CD8-positive, alpha-beta memory T cell (primary cell): Measurements from ENCODE around the gene CERS2. TPM values are rescaled to one million over a fixed set of nuclear protein-coding genes. Genes with fewer than 3 reads are reported as not detected.
A peak's percentile ranks its signal among the peaks of the same experiment; 100 is the strongest.

Experiments
- CTCF ChIA-PET: fragments of 350-600 bp; sonication (Branson Sonifier 250); formaldehyde crosslinking; loops from one replicate; lab custom pipeline; 2021; ENCODE audit warnings: antibody characterized with exemption; lab: Charles Lee
- POLR2A ChIA-PET: fragments of 350-600 bp; sonication (Branson Sonifier 250); formaldehyde crosslinking; loops from one replicate; lab custom pipeline; 2021; ENCODE audit warnings: antibody characterized with exemption; lab: Charles Lee
- DNase-seq, 5 donors: peaks; one replicate each; pipeline versions ENCODE4 v3.0.0 to v3.0.0-alpha.2; 2020 to 2022; ENCODE audit warnings: mixed read lengths in 1 of 5
- H3K27ac ChIP-seq: one replicate; pipeline ENCODE4 v1.7.0; 2013; ENCODE audit warnings: low read depth, mild to moderate bottlenecking, low read length, moderate library complexity
- H3K27me3 ChIP-seq: 2 replicates; pipeline ENCODE4 v1.7.0; 2013; ENCODE audit warnings: low read length, mild to moderate bottlenecking; ENCODE audit not compliant: insufficient read depth, poor library complexity, severe bottlenecking
- H3K36me3 ChIP-seq: 2 replicates; pipeline ENCODE4 v1.7.0; 2013; ENCODE audit warnings: mild to moderate bottlenecking, low read length, moderate library complexity; ENCODE audit not compliant: insufficient read depth
- H3K4me1 ChIP-seq: 2 replicates; pipeline ENCODE4 v1.7.0; 2013; ENCODE audit warnings: mild to moderate bottlenecking, low read length, moderate library complexity; ENCODE audit not compliant: insufficient read depth
- H3K4me3 ChIP-seq: 2 replicates; pipeline ENCODE4 v1.7.0; 2013; ENCODE audit warnings: mild to moderate bottlenecking, low read length
- H3K9me3 ChIP-seq: 2 replicates; pipeline ENCODE4 v1.7.0; 2013; ENCODE audit warnings: mild to moderate bottlenecking, low read length
- H3K27ac Mint-ChIP-seq, 8 donors: one replicate each; pipeline ENCODE4 v1.8.0; 2020 to 2021; ENCODE audit warnings: mixed read lengths in 8 of 8, mild to moderate bottlenecking in 6 of 8, inconsistent platforms in 3 of 8, moderate library complexity in 3 of 8
- H3K27me3 Mint-ChIP-seq, 2 donors: one replicate each; pipeline ENCODE4 v1.8.0; 2020 to 2021; ENCODE audit warnings: mixed read lengths in 2 of 2, mild to moderate bottlenecking in 1 of 2, moderate library complexity in 1 of 2
- H3K36me3 Mint-ChIP-seq, 3 donors: one replicate each; pipeline ENCODE4 v1.8.0; 2020 to 2021; ENCODE audit warnings: mixed read lengths in 3 of 3, inconsistent platforms in 1 of 3, mild to moderate bottlenecking in 1 of 3
- H3K4me1 Mint-ChIP-seq, 3 donors: one replicate each; pipeline ENCODE4 v1.8.0; 2020 to 2021; ENCODE audit warnings: mixed read lengths in 3 of 3, inconsistent platforms in 1 of 3, mild to moderate bottlenecking in 1 of 3
- H3K4me3 Mint-ChIP-seq, 7 donors: one replicate each; pipeline ENCODE4 v1.8.0; 2020 to 2021; ENCODE audit warnings: mixed read lengths in 7 of 7, mild to moderate bottlenecking in 6 of 7, moderate library complexity in 4 of 7, inconsistent platforms in 2 of 7
- H3K9me3 Mint-ChIP-seq, 5 donors: one replicate each; pipeline ENCODE4 v1.8.0; 2020 to 2022; ENCODE audit warnings: mixed read lengths in 5 of 5, mild to moderate bottlenecking in 3 of 5, moderate library complexity in 2 of 5, inconsistent platforms in 1 of 5
- polyA plus RNA-seq: library from polyadenylated mRNA; unstranded; fragments of 300-500 nt; fragmentation: Illumina TruSeq; gene quantifications from one replicate; pipeline ENCODE4 v1.2.3, GENCODE V29; 2021
- total RNA-seq, 2 experiments: library from RNA; stranded (reverse); gene quantifications; one replicate each; pipeline ENCODE4 v1.2.3, GENCODE V29; 2021

Gene CERS2
- total and polyA plus RNA-seq, 3 experiments from 2014 or later = 167 to 232 (median 224) TPM

DNA sequence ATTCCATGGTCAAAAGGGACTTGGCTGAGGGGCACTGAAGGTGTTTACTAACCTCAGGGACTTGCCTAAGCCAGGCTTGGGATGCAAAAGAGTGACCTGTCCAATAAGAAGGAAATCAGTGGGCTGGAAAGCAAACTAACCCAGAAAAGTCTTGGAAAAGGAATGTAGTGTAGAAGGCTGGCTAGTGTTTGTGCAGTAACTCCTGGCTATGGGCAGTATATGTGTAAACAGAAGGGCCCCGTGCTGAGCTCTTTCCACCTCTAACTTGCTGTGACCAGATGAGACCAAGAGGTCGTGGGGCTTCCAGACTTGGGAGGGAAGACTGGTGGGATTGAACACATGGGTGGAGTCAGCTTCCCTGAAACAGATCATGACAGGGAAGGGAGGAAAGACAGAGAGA lies 28.0 kb upstream of the CERS2 start:
- peaks cover 73% of the 10 kb centered on the region for H3K4me1 ChIP-seq
- H3K9me3 Mint-ChIP-seq = no peaks in the 10 kb centered on the region
- H3K27me3 Mint-ChIP-seq = peaks cover 2 to 8% of the 10 kb centered on the region in 2 donors
- H3K4me1 Mint-ChIP-seq = peaks cover 32 to 56% (median 48%) of the 10 kb centered on the region in 3 donors
- H3K9me3 ChIP-seq = no peaks in the 10 kb centered on the region
- CTCF ChIA-PET = interaction anchor here (1.3 kb wide), 1 partner anchor 24 kb away, joined by 5 read pairs; no protein-coding TSS in a partner anchor
- H3K27ac ChIP-seq = no peak overlapping the region
- peak overlapping the region; percentile 17 for H3K4me3 ChIP-seq
- peak overlapping the region in 6 of 7 donors; percentile 22 to 71 (median 53) for H3K4me3 Mint-ChIP-seq
- H3K36me3 Mint-ChIP-seq = peaks cover 0 to 3% (median 0%) of the 10 kb centered on the region in 3 donors
- POLR2A ChIA-PET = interaction anchor here (1.0 kb wide), 1 partner anchor 27 kb away, joined by 3 read pairs; no protein-coding TSS in a partner anchor
- H3K27me3 ChIP-seq = no peaks in the 10 kb centered on the region
- no peak for DNase-seq
- H3K36me3 ChIP-seq = peaks cover 26% of the 10 kb centered on the region
- peak overlapping the region in 7 of 8 donors; percentile 20 to 89 (median 70) for H3K27ac Mint-ChIP-seq

DNA sequence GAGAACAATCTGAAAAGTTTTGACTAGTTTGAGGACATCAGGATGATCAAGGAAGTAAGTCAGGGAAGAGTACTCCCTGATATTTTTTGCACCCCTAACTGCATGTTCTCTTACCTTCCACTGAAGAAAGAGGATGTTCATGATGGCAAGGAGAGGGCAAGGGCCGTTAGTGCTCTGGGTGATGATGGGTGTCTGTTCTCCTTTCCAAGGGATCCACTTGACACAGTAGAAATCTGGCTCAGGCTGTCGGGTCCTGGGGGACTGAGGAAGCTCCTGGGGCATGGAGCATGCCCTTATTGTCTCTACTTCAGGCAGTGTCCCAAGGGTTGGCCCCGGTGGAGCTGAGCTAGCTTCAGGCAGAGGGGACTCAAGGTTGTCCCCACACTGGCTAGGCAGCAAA lies 27.4 kb upstream of the CERS2 start:
- peaks cover 26% of the 10 kb centered on the region for H3K36me3 ChIP-seq
- H3K27ac Mint-ChIP-seq = peak overlapping the region in 3 of 8 donors; percentile 17 to 47 (median 30)
- H3K4me1 Mint-ChIP-seq = peaks cover 26 to 50% (median 42%) of the 10 kb centered on the region in 3 donors
- peaks cover 67% of the 10 kb centered on the region for H3K4me1 ChIP-seq
- H3K36me3 Mint-ChIP-seq = peaks cover 0 to 5% (median under 1%) of the 10 kb centered on the region in 3 donors
- ChIA-PET CTCF (no interaction called here), POLR2A (interaction anchor here (1.0 kb wide), 1 partner anchor 26 kb away, joined by 3 read pairs; no protein-coding TSS in a partner anchor)
- no peak overlapping the region for H3K4me3 Mint-ChIP-seq
- peaks cover 2 to 8% of the 10 kb centered on the region in 2 donors for H3K27me3 Mint-ChIP-seq
- H3K9me3 ChIP-seq = no peaks in the 10 kb centered on the region
- peak overlapping the region; percentile 17 for H3K4me3 ChIP-seq
- no peak for DNase-seq
- H3K27me3 ChIP-seq = no peaks in the 10 kb centered on the region
- H3K9me3 Mint-ChIP-seq = no peaks in the 10 kb centered on the region
- H3K27ac ChIP-seq = no peak overlapping the region

DNA sequence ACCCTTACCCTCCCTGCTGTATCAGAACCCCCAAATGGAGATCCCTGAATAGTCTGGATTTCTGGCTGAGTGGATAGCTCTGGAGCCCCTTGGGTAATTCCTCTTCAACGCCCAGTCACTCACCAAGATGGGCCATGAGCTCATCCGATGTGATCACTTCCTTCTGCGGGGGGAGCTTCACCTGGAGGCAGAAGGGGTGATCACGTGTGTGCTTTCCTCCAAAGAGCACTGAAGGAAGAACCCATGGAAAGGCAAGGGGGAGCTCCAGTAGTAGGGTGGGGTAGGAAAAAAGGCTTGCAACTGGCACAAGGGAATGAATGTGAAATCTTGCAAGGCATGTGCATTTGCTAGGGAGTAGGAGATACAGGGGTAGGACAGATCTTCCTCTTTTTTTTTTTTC lies 27.0 kb upstream of the CERS2 start:
- Mint-ChIP-seq H3K4me1 (peaks cover 22 to 45% (median 37%) of the 10 kb centered on the region in 3 donors), H3K9me3 (no peaks in the 10 kb centered on the region), H3K27me3 (peaks cover 2 to 8% of the 10 kb centered on the region in 2 donors), H3K4me3 (no peak overlapping the region), H3K36me3 (peaks cover 0 to 5% (median 3%) of the 10 kb centered on the region in 3 donors), H3K27ac (peak overlapping the region in 5 of 8 donors; percentile 14 to 47 (median 23))
- Histone ChIP-seq H3K27ac (no peak overlapping the region), H3K27me3 (no peaks in the 10 kb centered on the region), H3K4me1 (peaks cover 63% of the 10 kb centered on the region), H3K9me3 (no peaks in the 10 kb centered on the region), H3K36me3 (peaks cover 26% of the 10 kb centered on the region), H3K4me3 (no peak overlapping the region)
- ChIA-PET POLR2A (no interaction called here), CTCF (no interaction called here)
- no peak for DNase-seq

DNA sequence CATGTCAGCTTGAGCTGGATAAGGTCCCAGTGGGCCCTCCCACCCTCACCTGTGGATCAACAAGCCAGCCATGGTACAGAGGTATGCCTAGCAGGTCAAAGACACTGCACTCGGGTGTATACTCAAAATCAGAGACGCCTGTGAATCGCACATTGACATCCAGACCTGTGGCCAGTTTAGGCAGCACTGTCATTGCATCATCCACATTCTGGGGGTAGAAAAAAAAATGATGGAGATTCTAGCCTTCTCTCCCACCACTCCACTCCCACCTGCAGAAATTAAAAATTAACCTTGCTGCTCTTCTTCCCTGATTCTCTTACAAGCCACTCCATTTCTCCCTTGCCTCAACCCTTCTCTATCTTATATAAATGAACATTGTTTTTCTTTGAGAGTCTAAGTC lies 25.8 kb upstream of the CERS2 start:
- H3K4me1 Mint-ChIP-seq = peaks cover 15 to 39% (median 33%) of the 10 kb centered on the region in 3 donors
- POLR2A ChIA-PET = no interaction called here
- H3K36me3 ChIP-seq = peaks cover 26% of the 10 kb centered on the region

DNA sequence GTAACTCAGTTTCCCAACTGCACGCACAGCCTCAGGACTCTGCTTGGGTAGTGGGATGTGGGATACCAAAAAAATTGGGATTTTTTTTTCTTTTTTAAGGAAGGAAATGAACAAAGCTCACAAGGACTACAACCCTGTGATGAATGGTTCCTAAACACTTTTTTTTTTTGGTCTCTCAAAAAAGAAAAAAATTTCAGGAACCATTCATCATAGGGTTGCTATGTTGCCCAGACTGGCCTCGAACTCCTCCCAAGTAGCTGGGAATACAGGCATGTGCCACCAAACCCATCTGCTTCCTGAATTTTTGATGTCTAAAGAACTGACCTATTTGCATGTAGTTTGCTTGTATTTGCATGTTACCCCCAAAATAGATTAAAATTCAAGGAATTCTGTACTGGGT lies 25.3 kb upstream of the CERS2 start:
- H3K9me3 Mint-ChIP-seq = no peaks in the 10 kb centered on the region

More for the DNA sequence above, 25.8 kb upstream of the CERS2 start:
- H3K27ac Mint-ChIP-seq = no peak overlapping the region
- H3K4me3 Mint-ChIP-seq = no peak overlapping the region
- H3K4me3 ChIP-seq = no peak overlapping the region
- H3K36me3 Mint-ChIP-seq = peaks cover 0 to 5% (median 3%) of the 10 kb centered on the region in 3 donors
- no peaks in the 10 kb centered on the region for H3K9me3 Mint-ChIP-seq
- CTCF ChIA-PET = interaction anchor here (1.0 kb wide), 1 partner anchor 12 kb away, joined by 4 read pairs; no protein-coding TSS in a partner anchor
- peaks cover 2 to 8% of the 10 kb centered on the region in 2 donors for H3K27me3 Mint-ChIP-seq
- H3K27ac ChIP-seq = no peak overlapping the region
- peaks cover 60% of the 10 kb centered on the region for H3K4me1 ChIP-seq
- no peaks in the 10 kb centered on the region for H3K27me3 ChIP-seq
- H3K9me3 ChIP-seq = no peaks in the 10 kb centered on the region
- DNase-seq = no peak

DNA sequence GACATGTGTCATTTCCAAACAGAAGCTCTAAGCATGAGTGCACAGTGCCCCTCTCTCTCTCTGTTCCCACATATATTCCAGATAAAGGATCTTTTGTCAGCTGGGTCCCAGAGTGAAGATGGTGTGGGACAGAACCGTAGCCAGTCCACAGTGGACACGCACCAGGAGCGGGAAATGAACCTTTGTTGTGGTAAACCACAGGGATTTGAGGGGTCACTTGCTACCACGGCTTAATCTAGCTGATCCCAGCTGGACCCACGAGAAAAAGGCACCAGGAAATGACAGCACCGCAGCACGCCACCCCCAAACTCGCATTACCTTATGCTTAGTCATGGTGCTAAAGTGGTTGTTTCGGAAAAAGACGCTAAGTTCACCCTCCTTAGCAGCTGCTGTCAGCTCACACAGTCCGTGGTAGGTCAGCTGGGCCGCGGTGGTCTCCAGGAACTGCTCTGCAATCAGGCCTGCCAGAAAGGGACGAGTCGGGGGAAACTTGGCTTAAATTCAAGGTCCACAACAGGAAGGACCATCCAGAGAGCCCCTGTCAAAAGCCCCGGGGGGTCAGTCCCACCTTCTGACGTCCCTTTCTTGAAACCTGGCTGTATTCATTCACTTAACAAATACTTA lies 24.5 kb upstream of the CERS2 start:
- Mint-ChIP-seq H3K4me3 (no peak overlapping the region), H3K9me3 (no peaks in the 10 kb centered on the region), H3K36me3 (peaks cover 0 to 5% (median 3%) of the 10 kb centered on the region in 3 donors), H3K27me3 (peaks cover 2 to 8% of the 10 kb centered on the region in 2 donors), H3K4me1 (peaks cover 14 to 31% (median 31%) of the 10 kb centered on the region in 3 donors), H3K27ac (no peak overlapping the region)
- no peaks in the 10 kb centered on the region for H3K27me3 ChIP-seq
- CTCF ChIA-PET = interaction anchor here (0.7 to 1.0 kb wide), 2 partner anchors 11 to 19 kb away, joined by 4 read pairs; no protein-coding TSS in a partner anchor
- H3K27ac ChIP-seq = peak overlapping the region; percentile 30
- POLR2A ChIA-PET = no interaction called here
- peaks cover 26% of the 10 kb centered on the region for H3K36me3 ChIP-seq
- DNase-seq = no peak
- H3K4me1 ChIP-seq = peaks cover 54% of the 10 kb centered on the region
- H3K9me3 ChIP-seq = no peaks in the 10 kb centered on the region
- H3K4me3 ChIP-seq = no peak overlapping the region

More for the DNA sequence above, 25.3 kb upstream of the CERS2 start:
- peaks cover 58% of the 10 kb centered on the region for H3K4me1 ChIP-seq
- no peaks in the 10 kb centered on the region for H3K27me3 ChIP-seq
- no peak overlapping the region for H3K27ac ChIP-seq
- Mint-ChIP-seq H3K27ac (no peak overlapping the region), H3K27me3 (peaks cover 2 to 8% of the 10 kb centered on the region in 2 donors), H3K4me3 (no peak overlapping the region), H3K4me1 (peaks cover 14 to 36% (median 31%) of the 10 kb centered on the region in 3 donors), H3K36me3 (peaks cover 0 to 5% (median 3%) of the 10 kb centered on the region in 3 donors)
- ChIA-PET POLR2A (no interaction called here), CTCF (interaction anchor here (1.0 kb wide), 1 partner anchor 11 kb away, joined by 4 read pairs; no protein-coding TSS in a partner anchor)
- no peak for DNase-seq
- no peaks in the 10 kb centered on the region for H3K9me3 ChIP-seq
- no peak overlapping the region for H3K4me3 ChIP-seq
- H3K36me3 ChIP-seq = peaks cover 26% of the 10 kb centered on the region

DNA sequence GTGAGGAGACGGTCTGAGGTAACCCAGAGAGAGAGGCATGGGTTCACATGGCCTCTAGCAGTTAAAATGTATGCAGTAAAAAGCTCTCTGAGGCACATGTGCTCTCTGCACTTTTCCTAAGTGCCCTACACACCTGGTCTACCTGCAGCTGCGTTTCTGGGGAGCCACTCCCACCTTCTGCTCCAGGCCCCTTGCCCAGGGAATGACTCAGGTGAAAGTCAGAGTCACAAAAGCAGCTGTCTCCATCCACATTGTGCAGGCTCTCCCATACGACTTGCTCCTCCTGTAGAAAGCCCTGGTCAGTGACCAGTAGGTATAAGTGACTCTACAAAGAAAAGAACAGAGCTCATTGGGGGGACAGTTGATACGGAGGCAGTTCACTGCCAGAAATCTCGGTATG lies 23.3 kb upstream of the CERS2 start:
- CTCF ChIA-PET = interaction anchor here (5.4 kb wide), 1 partner anchor 18 kb away, joined by 46 read pairs; the partner anchor contains the start of gene ANXA9

More for the DNA sequence above, 23.3 kb upstream of the CERS2 start:
- DNase-seq = no peak
- H3K27ac ChIP-seq = no peak overlapping the region
- no peaks in the 10 kb centered on the region for H3K27me3 ChIP-seq
- H3K27me3 Mint-ChIP-seq = peaks cover 2 to 8% of the 10 kb centered on the region in 2 donors
- no peaks in the 10 kb centered on the region for H3K9me3 Mint-ChIP-seq
- peaks cover 26% of the 10 kb centered on the region for H3K36me3 ChIP-seq
- H3K4me1 ChIP-seq = peaks cover 45% of the 10 kb centered on the region
- no peak overlapping the region for H3K27ac Mint-ChIP-seq
- peaks cover 0 to 5% (median 3%) of the 10 kb centered on the region in 3 donors for H3K36me3 Mint-ChIP-seq
- peaks cover 10 to 22% (median 21%) of the 10 kb centered on the region in 3 donors for H3K4me1 Mint-ChIP-seq
- no peaks in the 10 kb centered on the region for H3K9me3 ChIP-seq
- peak overlapping the region in 1 of 7 donors; percentile 68 for H3K4me3 Mint-ChIP-seq
- no peak overlapping the region for H3K4me3 ChIP-seq
- POLR2A ChIA-PET = no interaction called here
